Renal pelvis (tissue), 4 donors: ENCODE results near the gene WT1. TPM values are rescaled to one million over a fixed set of nuclear protein-coding genes. Genes with fewer than 3 reads are reported as not detected.

Experiments
- DNase-seq: peaks from one replicate; pipeline ENCODE4 v3.0.0-alpha.2; 2013
- polyA plus RNA-seq, 3 donors: library from polyadenylated mRNA; unstranded; fragments of 120-200 nt; gene quantifications; one replicate each; pipeline ENCODE4 v1.2.1, GENCODE V29; 2013; ENCODE audit not compliant: insufficient read length in 3 of 3

WT1 gene
- polyA plus RNA-seq, 3 donors, result 205 to 231 (median 225) TPM

- no peak for DNase-seq
These were observed 93.4 kb downstream of the WT1 start for GRCh38 chr11:32341620-32342613.

- no peak for DNase-seq
These were observed 95.2 kb downstream of the WT1 start for GRCh38 chr11:32340181-32340580.

Other genes with a start within 250 kb of the WT1 start
- gene EIF3M, start 148.3 kb upstream of the WT1 start, polyA plus RNA-seq, result 100 to 1,000 TPM; 625 to 694 (median 681) TPM